GM12875 (cell line): ENCODE data around the gene HS3ST2.

Source experiments
- H3K4me3 ChIP-seq: one replicate; pipeline ENCODE4 v1.5.1; 2011; ENCODE audit warnings: low read depth, low read length, control low read depth
- CTCF ChIP-seq: IDR thresholded peaks from 2 replicates; pipeline ENCODE4 v1.5.1; 2011; ENCODE audit warnings: low read depth, mild to moderate bottlenecking, control low read depth, inconsistent platforms, low read length, moderate library complexity, borderline replicate concordance; ENCODE audit not compliant: insufficient read depth

The HS3ST2 gene

GRCh38 chr16:22871861-22872260 lies 57.9 kb downstream of the HS3ST2 start:
- no peak overlapping the region for H3K4me3 ChIP-seq
- no peak for TF ChIP-seq CTCF

- TF ChIP-seq CTCF = no peak
- H3K4me3 ChIP-seq = no peak overlapping the region
Measured at GRCh38 chr16:22874394-22874793, 60.4 kb downstream of the HS3ST2 start.

GRCh38 chr16:22878955-22879354 lies 65.0 kb downstream of the HS3ST2 start:
- H3K4me3 ChIP-seq = no peak overlapping the region
- no peak for TF ChIP-seq CTCF

- no peak overlapping the region for H3K4me3 ChIP-seq
- no peak for TF ChIP-seq CTCF
Measured at GRCh38 chr16:22879466-22879865, 65.5 kb downstream of the HS3ST2 start.

GRCh38 chr16:22882981-22883380 lies 69.0 kb downstream of the HS3ST2 start:
- no peak for TF ChIP-seq CTCF
- no peak overlapping the region for H3K4me3 ChIP-seq

GRCh38 chr16:22885951-22886350 lies 72.0 kb downstream of the HS3ST2 start:
- H3K4me3 ChIP-seq = no peak overlapping the region
- no peak for TF ChIP-seq CTCF

- H3K4me3 ChIP-seq = no peak overlapping the region
- TF ChIP-seq CTCF = no peak
Measured at GRCh38 chr16:22886927-22887326, 73.0 kb downstream of the HS3ST2 start.
